Smooth muscle cell (in vitro differentiated cells): ENCODE data around the gene SNRPB. TPM values are rescaled to one million over a fixed set of nuclear protein-coding genes. Genes with fewer than 3 reads are reported as not detected.

Source experiments
- DNase-seq: peaks from one replicate; lab custom pipeline; 2025; ENCODE audit not compliant: unreplicated experiment; lab: John Stamatoyannopoulos, UW
- H2AFZ ChIP-seq: fragments of 200-600 bp; sonication (generic); 2 replicates; pipeline ENCODE4 v1.6.0; 2016; ENCODE audit warnings: antibody characterized with exemption, low read depth, mild to moderate bottlenecking
- H3F3A ChIP-seq: fragments of 200-600 bp; sonication (generic); 2 replicates; pipeline ENCODE4 v1.6.0; 2017; ENCODE audit warnings: antibody characterized with exemption, low read depth
- H3K27ac ChIP-seq: fragments of 200-600 bp; sonication (generic); 2 replicates; pipeline ENCODE4 v1.5.1; 2016; ENCODE audit warnings: low read depth, mild to moderate bottlenecking
- H3K27me3 ChIP-seq: fragments of 200-600 bp; sonication (generic); 2 replicates; pipeline ENCODE4 v1.6.1; 2016; ENCODE audit warnings: low read depth, mild to moderate bottlenecking
- H3K36me3 ChIP-seq: fragments of 200-600 bp; sonication (generic); 2 replicates; pipeline ENCODE4 v1.5.1; 2016; ENCODE audit warnings: low read depth
- H3K4me1 ChIP-seq: fragments of 200-600 bp; sonication (generic); 2 replicates; pipeline ENCODE4 v1.5.1; 2016; ENCODE audit warnings: low read depth
- H3K4me2 ChIP-seq: fragments of 200-600 bp; sonication (generic); 2 replicates; pipeline ENCODE4 v1.6.0; 2016; ENCODE audit warnings: mild to moderate bottlenecking
- H3K4me3 ChIP-seq: fragments of 200-600 bp; sonication (generic); 2 replicates; pipeline ENCODE4 v1.5.1; 2016; ENCODE audit warnings: mild to moderate bottlenecking
- H3K79me2 ChIP-seq: fragments of 200-600 bp; sonication (generic); 2 replicates; pipeline ENCODE4 v1.6.0; 2016; ENCODE audit warnings: low read depth, mild to moderate bottlenecking
- H3K9ac ChIP-seq: fragments of 200-600 bp; sonication (generic); 2 replicates; pipeline ENCODE4 v1.6.0; 2016; ENCODE audit warnings: low read depth
- H3K9me3 ChIP-seq: fragments of 200-600 bp; sonication (generic); replicated peaks from 2 replicates; pipeline ENCODE4 v1.5.1; 2016; ENCODE audit warnings: low read depth
- H4K20me1 ChIP-seq: fragments of 200-600 bp; sonication (generic); 2 replicates; pipeline ENCODE4 v1.6.0; 2016; ENCODE audit warnings: low read depth
- CTCF ChIP-seq: fragments of 200-600 bp; sonication (generic); IDR thresholded peaks from 2 replicates; pipeline ENCODE4 v1.5.1; 2017; ENCODE audit warnings: borderline replicate concordance, mild to moderate bottlenecking, antibody characterized with exemption; ENCODE audit not compliant: insufficient read depth, poor library complexity, severe bottlenecking
- WGBS: methylation state at CpG from one replicate; pipeline ENCODE4 v1.1.7; 2016; ENCODE audit warnings: low lambda C conversion rate; 5-methylcytosine and 5-hydroxymethylcytosine counted together
- polyA plus RNA-seq: library from polyadenylated mRNA; unstranded; fragments of >200 nt; fragmentation: Nextera tagmentation; extraction: Ambion mirVana; gene quantifications from 2 replicates; pipeline ENCODE4 v1.2.1, GENCODE V29; 2016
- small RNA-seq: library from RNA; depleted of rRNA; stranded (forward); fragments of <200 nt; gene quantifications from one replicate; pipeline ENCODE3, GENCODE V24; 2014
- total RNA-seq: library from RNA; depleted of rRNA; stranded (reverse); fragments of >200 nt; gene quantifications from 2 replicates; pipeline ENCODE4 v1.2.3, GENCODE V29; 2014

SNRPB gene
- total and polyA plus RNA-seq, 2 experiments from 2014 or later = 250 to 281 TPM

DNA sequence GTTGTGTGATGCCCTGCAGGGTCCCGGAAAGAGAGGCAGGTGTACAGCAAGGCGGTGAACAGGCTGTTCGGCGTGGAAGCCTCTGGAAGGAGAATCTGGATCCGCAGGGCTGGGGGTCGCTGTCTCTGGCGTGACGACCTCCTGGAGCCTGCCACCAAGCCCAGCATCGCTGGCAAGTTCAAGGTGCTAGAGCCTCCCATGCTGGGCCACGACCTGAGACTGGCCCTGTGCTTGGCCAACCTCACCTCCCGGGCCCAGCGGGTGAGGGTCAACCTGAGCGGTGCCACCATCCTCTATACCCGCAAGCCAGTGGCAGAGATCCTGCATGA, 53.4 kb downstream of the SNRPB start:
- Histone ChIP-seq H3K27ac (no peak overlapping the region), H3K4me1 (no peaks in the 10 kb centered on the region), H3F3A (no peaks in the 10 kb centered on the region), H3K9me3 (no peaks in the 10 kb centered on the region), H3K9ac (no peak overlapping the region), H3K36me3 (no peaks in the 10 kb centered on the region), H3K4me3 (no peak overlapping the region), H3K79me2 (no peaks in the 10 kb centered on the region), H3K27me3 (peaks cover 13% of the 10 kb centered on the region), H4K20me1 (no peaks in the 10 kb centered on the region), H3K4me2 (no peak overlapping the region), H2AFZ (no peak overlapping the region)
- WGBS = 90% methylated on average over 14 of the region's 14 CpGs
- no peak for TF ChIP-seq CTCF
- no peak for DNase-seq

- no peak for DNase-seq
- TF ChIP-seq CTCF = no peak
- Histone ChIP-seq H3F3A (no peaks in the 10 kb centered on the region), H4K20me1 (no peaks in the 10 kb centered on the region), H2AFZ (no peak overlapping the region), H3K27ac (no peak overlapping the region), H3K4me3 (no peak overlapping the region), H3K4me1 (no peaks in the 10 kb centered on the region), H3K79me2 (no peaks in the 10 kb centered on the region), H3K9ac (no peak overlapping the region), H3K4me2 (no peak overlapping the region), H3K36me3 (no peaks in the 10 kb centered on the region), H3K9me3 (no peaks in the 10 kb centered on the region), H3K27me3 (peaks cover 16% of the 10 kb centered on the region)
- 87% methylated on average over 6 of the region's 6 CpGs for WGBS
These were observed 53.9 kb downstream of the SNRPB start for GRCh38 chr20:2416541-2417212.

Small RNA genes within 50 kb of the gene (small RNA-seq; reads per million reads assigned to genes)
- gene RF00019 = not detected

Other genes with a start within 250 kb of the SNRPB start
- gene TGM3, start 174.8 kb downstream of the SNRPB start, total RNA-seq = 0.31 and 0.54 TPM in 2 replicates
- 0.43 TPM in 1 of 2 replicates, not detected in the other for gene TGM3, start 174.8 kb downstream of the SNRPB start, polyA plus RNA-seq
- not detected in 2 replicates for gene TGM6, start 89.9 kb downstream of the SNRPB start, total RNA-seq
- gene TGM6, start 89.9 kb downstream of the SNRPB start, polyA plus RNA-seq = not detected in 2 replicates
- gene ZNF343, start 38.1 kb upstream of the SNRPB start, total RNA-seq = 2.3 and 5.0 TPM in 2 replicates
- 4.3 and 5.0 TPM in 2 replicates for gene ZNF343, start 38.1 kb upstream of the SNRPB start, polyA plus RNA-seq
- not detected in 2 replicates for gene TMC2, start 65.8 kb upstream of the SNRPB start, total RNA-seq
- not detected in 2 replicates for gene TMC2, start 65.8 kb upstream of the SNRPB start, polyA plus RNA-seq
- 99.2 and 108 TPM in 2 replicates for gene NOP56, start 181.8 kb upstream of the SNRPB start, total RNA-seq
- 115 and 154 TPM in 2 replicates for gene NOP56, start 181.8 kb upstream of the SNRPB start, polyA plus RNA-seq
- gene IDH3B, start 193.4 kb upstream of the SNRPB start, total RNA-seq = 64.2 and 72.3 TPM in 2 replicates
- gene IDH3B, start 193.4 kb upstream of the SNRPB start, polyA plus RNA-seq = 89.6 and 122 TPM in 2 replicates
- 8.2 and 9.7 TPM in 2 replicates for gene EBF4, start 222.0 kb upstream of the SNRPB start, total RNA-seq
- 19.0 and 21.8 TPM in 2 replicates for gene EBF4, start 222.0 kb upstream of the SNRPB start, polyA plus RNA-seq